Astrocyte (in vitro differentiated cells and primary cell): ENCODE results near the gene ATP9A. TPM values are rescaled to one million over a fixed set of nuclear protein-coding genes. Genes with fewer than 3 reads are reported as not detected.
A peak's percentile ranks its signal among the peaks of the same experiment; 100 is the strongest.

ENCODE experiments used
- DNase-seq: peaks from one replicate; pipeline ENCODE4 v3.0.0-alpha.2; 2010; ENCODE audit warnings: low read depth
- FAIRE-seq: peaks from 2 replicates; lab custom pipeline; 2011; peaks lifted over from hg19 to GRCh38; lab: Jason Lieb, UNC
- H2AFZ ChIP-seq: 2 replicates; pipeline ENCODE4 v1.6.0; 2012; ENCODE audit warnings: low read depth, low read length, inconsistent platforms
- H3K27ac ChIP-seq: 2 replicates; pipeline ENCODE4 v1.5.1; 2011; ENCODE audit warnings: low read depth, low read length, inconsistent platforms
- H3K27me3 ChIP-seq: 2 replicates; pipeline ENCODE4 v1.6.0; 2011; ENCODE audit warnings: low read length, inconsistent platforms; ENCODE audit not compliant: insufficient read depth
- H3K36me3 ChIP-seq: 2 replicates; pipeline ENCODE4 v1.5.1; 2011; ENCODE audit warnings: low read length, inconsistent platforms; ENCODE audit not compliant: insufficient read depth
- H3K4me1 ChIP-seq: 2 replicates; pipeline ENCODE4 v1.5.1; 2011; ENCODE audit warnings: low read length, inconsistent platforms; ENCODE audit not compliant: insufficient read depth
- H3K4me2 ChIP-seq: 2 replicates; pipeline ENCODE4 v1.6.0; 2012; ENCODE audit warnings: low read length, inconsistent platforms
- H3K4me3 ChIP-seq: 2 replicates; pipeline ENCODE4 v1.5.1; 2011; ENCODE audit warnings: low read depth, mild to moderate bottlenecking, low read length, inconsistent platforms; ENCODE audit not compliant: insufficient read depth
- H3K79me2 ChIP-seq: 2 replicates; pipeline ENCODE4 v1.6.0; 2012; ENCODE audit warnings: mild to moderate bottlenecking, low read length, inconsistent platforms; ENCODE audit not compliant: insufficient read depth
- H3K9ac ChIP-seq: 2 replicates; pipeline ENCODE4 v1.6.0; 2012; ENCODE audit warnings: mild to moderate bottlenecking, low read length, inconsistent platforms
- H3K9me3 ChIP-seq: 2 replicates; pipeline ENCODE4 v1.5.1; 2012; ENCODE audit warnings: low read depth, mild to moderate bottlenecking, low read length, inconsistent platforms; ENCODE audit not compliant: insufficient read depth
- H4K20me1 ChIP-seq: 2 replicates; pipeline ENCODE4 v1.6.0; 2012; ENCODE audit warnings: low read length, inconsistent platforms; ENCODE audit not compliant: insufficient read depth
- H3K27ac Mint-ChIP-seq: one replicate; pipeline ENCODE4 v1.8.0; 2021; ENCODE audit warnings: mild to moderate bottlenecking, mixed read lengths; ENCODE audit not compliant: unreplicated experiment
- H3K27me3 Mint-ChIP-seq: one replicate; pipeline ENCODE4 v1.8.0; 2021; ENCODE audit warnings: low read depth, mixed read lengths; ENCODE audit not compliant: unreplicated experiment
- H3K36me3 Mint-ChIP-seq: one replicate; pipeline ENCODE4 v1.8.0; 2021; ENCODE audit warnings: low read depth, mixed read lengths; ENCODE audit not compliant: unreplicated experiment
- H3K4me1 Mint-ChIP-seq: one replicate; pipeline ENCODE4 v1.8.0; 2021; ENCODE audit warnings: low read depth, mixed read lengths; ENCODE audit not compliant: unreplicated experiment
- H3K4me3 Mint-ChIP-seq: one replicate; pipeline ENCODE4 v1.8.0; 2021; ENCODE audit warnings: mild to moderate bottlenecking, moderate library complexity, mixed read lengths; ENCODE audit not compliant: unreplicated experiment
- H3K9me3 Mint-ChIP-seq: one replicate; pipeline ENCODE4 v1.8.0; 2021; ENCODE audit warnings: mild to moderate bottlenecking, mixed read lengths; ENCODE audit not compliant: unreplicated experiment
- CTCF ChIP-seq: IDR thresholded peaks from 2 replicates; pipeline ENCODE4 v1.5.1; 2011; ENCODE audit warnings: low read depth, mild to moderate bottlenecking, inconsistent platforms, low read length, moderate library complexity; ENCODE audit not compliant: insufficient read depth
- EZH2 ChIP-seq: IDR thresholded peaks from 2 replicates; pipeline ENCODE4 v1.6.1; 2012; ENCODE audit warnings: mild to moderate bottlenecking, low read length, inconsistent platforms; ENCODE audit not compliant: insufficient read depth
- total RNA-seq: library from RNA; stranded (reverse); gene quantifications from 2 replicates; pipeline ENCODE4 v1.2.1, GENCODE V29; 2021

The ATP9A gene
- total RNA-seq, 1 donor from 2014 or later, result 12.9 TPM

- no peaks in the 10 kb centered on the region for H3K36me3 ChIP-seq
- H3K4me1 Mint-ChIP-seq, result peaks cover 21% of the 10 kb centered on the region
- no peak overlapping the region for H3K9ac ChIP-seq
- H2AFZ ChIP-seq, result no peak overlapping the region
- H3K4me3 Mint-ChIP-seq, result no peak overlapping the region
- H3K27me3 Mint-ChIP-seq, result no peaks in the 10 kb centered on the region
- H3K36me3 Mint-ChIP-seq, result peaks cover 4% of the 10 kb centered on the region
- H3K4me1 ChIP-seq, result peaks cover 19% of the 10 kb centered on the region
- H3K27ac ChIP-seq, result no peak overlapping the region
- no peaks in the 10 kb centered on the region for H3K79me2 ChIP-seq
- no peaks in the 10 kb centered on the region for H3K9me3 Mint-ChIP-seq
- TF ChIP-seq EZH2 (no peak), CTCF (no peak)
- no peaks in the 10 kb centered on the region for H3K9me3 ChIP-seq
- H3K27ac Mint-ChIP-seq, result no peak overlapping the region
- DNase-seq, result no peak
- no peak overlapping the region for H3K4me2 ChIP-seq
- no peak for FAIRE-seq
- H4K20me1 ChIP-seq, result no peaks in the 10 kb centered on the region
- no peaks in the 10 kb centered on the region for H3K27me3 ChIP-seq
- H3K4me3 ChIP-seq, result no peak overlapping the region
Observed at GRCh38 chr20:51581571-51581970, 186.6 kb downstream of the ATP9A start.

- H3K27ac Mint-ChIP-seq, result peak overlapping the region; percentile 30
- Histone ChIP-seq H3K36me3 (no peaks in the 10 kb centered on the region), H3K4me3 (no peak overlapping the region), H3K27me3 (no peaks in the 10 kb centered on the region), H3K27ac (peak overlapping the region; percentile 4), H4K20me1 (no peaks in the 10 kb centered on the region), H3K4me2 (peak overlapping the region; percentile 69), H2AFZ (peak overlapping the region; percentile 80), H3K4me1 (peaks cover 11% of the 10 kb centered on the region), H3K9me3 (peaks cover 3% of the 10 kb centered on the region), H3K79me2 (no peaks in the 10 kb centered on the region), H3K9ac (no peak overlapping the region)
- FAIRE-seq (no peak), DNase-seq (peak; percentile 58)
- peaks cover 4% of the 10 kb centered on the region for H3K36me3 Mint-ChIP-seq
- peaks cover 9% of the 10 kb centered on the region for H3K4me1 Mint-ChIP-seq
- H3K9me3 Mint-ChIP-seq, result peaks cover 2% of the 10 kb centered on the region
- H3K27me3 Mint-ChIP-seq, result no peaks in the 10 kb centered on the region
- TF ChIP-seq EZH2, result no peak
- TF ChIP-seq CTCF, result no peak
- no peak overlapping the region for H3K4me3 Mint-ChIP-seq
Observed at GRCh38 chr20:51579137-51579536, 189.1 kb downstream of the ATP9A start.

GRCh38 chr20:51578145-51578459, 190.1 kb downstream of the ATP9A start:
- no peak for FAIRE-seq
- TF ChIP-seq EZH2, result no peak
- no peak for TF ChIP-seq CTCF
- Histone ChIP-seq H3K9me3 (peaks cover 3% of the 10 kb centered on the region), H3K9ac (no peak overlapping the region), H3K4me3 (no peak overlapping the region), H3K27ac (no peak overlapping the region), H3K4me1 (peaks cover 18% of the 10 kb centered on the region), H3K36me3 (no peaks in the 10 kb centered on the region), H2AFZ (no peak overlapping the region), H3K27me3 (no peaks in the 10 kb centered on the region), H3K4me2 (no peak overlapping the region), H3K79me2 (no peaks in the 10 kb centered on the region), H4K20me1 (no peaks in the 10 kb centered on the region)
- no peak for DNase-seq
- no peak overlapping the region for H3K4me3 Mint-ChIP-seq
- no peak overlapping the region for H3K27ac Mint-ChIP-seq
- H3K9me3 Mint-ChIP-seq, result peaks cover 2% of the 10 kb centered on the region
- peaks cover 9% of the 10 kb centered on the region for H3K4me1 Mint-ChIP-seq
- no peaks in the 10 kb centered on the region for H3K27me3 Mint-ChIP-seq
- peaks cover 4% of the 10 kb centered on the region for H3K36me3 Mint-ChIP-seq
